Breast epithelium (tissue), 3 donors: ENCODE measurements around the gene DYDC2.

Source experiments
- POLR2A ChIP-seq: fragments of 450-650 bp; IDR thresholded peaks from one replicate; pipeline ENCODE4 v1.6.1; 2016; ENCODE audit warnings: antibody characterized with exemption, mild to moderate bottlenecking, moderate library complexity
- TF ChIP-seq, protein P1 (sequence below), 3 donors: fragments of 450-650 bp; IDR thresholded peaks; one replicate each; pipeline ENCODE4 v1.5.1; 2016 to 2017; ENCODE audit warnings: antibody characterized with exemption in 3 of 3, mild to moderate bottlenecking in 3 of 3, moderate library complexity in 3 of 3

DNA sequence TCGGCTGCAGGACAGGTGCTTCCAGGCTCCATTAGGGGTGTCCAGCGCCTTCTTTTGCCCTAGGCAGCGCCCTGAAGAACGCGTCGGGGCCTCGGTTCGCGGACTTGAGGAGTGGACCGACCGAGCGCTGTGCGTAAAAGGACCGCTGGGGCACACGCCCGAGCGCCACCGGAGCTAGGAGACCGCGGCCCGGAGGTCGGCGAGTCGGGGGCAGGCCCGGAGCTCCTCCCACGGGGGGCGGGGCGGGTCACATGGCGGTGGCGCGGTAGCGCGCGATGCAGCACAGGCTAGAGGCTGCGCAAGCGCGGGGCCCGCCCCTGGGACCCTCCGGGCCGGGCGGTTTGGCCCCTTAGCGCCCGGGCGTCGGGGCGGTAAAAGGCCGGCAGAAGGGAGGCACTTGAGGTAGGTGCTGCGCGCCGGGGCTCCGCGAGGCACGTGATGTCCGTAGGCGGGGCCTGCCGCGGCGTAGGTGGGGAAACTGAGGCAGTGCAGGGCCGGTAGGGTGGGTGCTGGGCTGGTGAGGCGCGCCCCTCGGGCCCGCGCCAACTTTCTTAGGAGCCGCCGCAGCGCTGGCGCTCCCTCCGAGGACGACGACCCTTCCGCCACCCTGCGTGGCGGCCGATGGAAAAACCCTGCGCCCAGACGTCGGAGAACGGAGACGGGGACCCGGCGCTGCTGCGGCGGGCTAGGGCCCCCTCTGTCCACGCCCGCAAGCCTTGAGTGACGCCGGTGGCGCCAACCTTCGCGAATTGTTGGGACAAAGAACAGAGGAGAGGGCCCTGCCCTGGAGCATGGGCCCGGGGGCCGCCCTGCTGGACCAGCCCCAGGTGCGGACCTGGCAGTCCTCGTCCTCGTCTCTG, 51.9 kb downstream of the DYDC2 start, which contains the start of gene PRXL2A:
- TF ChIP-seq, protein P1, sequence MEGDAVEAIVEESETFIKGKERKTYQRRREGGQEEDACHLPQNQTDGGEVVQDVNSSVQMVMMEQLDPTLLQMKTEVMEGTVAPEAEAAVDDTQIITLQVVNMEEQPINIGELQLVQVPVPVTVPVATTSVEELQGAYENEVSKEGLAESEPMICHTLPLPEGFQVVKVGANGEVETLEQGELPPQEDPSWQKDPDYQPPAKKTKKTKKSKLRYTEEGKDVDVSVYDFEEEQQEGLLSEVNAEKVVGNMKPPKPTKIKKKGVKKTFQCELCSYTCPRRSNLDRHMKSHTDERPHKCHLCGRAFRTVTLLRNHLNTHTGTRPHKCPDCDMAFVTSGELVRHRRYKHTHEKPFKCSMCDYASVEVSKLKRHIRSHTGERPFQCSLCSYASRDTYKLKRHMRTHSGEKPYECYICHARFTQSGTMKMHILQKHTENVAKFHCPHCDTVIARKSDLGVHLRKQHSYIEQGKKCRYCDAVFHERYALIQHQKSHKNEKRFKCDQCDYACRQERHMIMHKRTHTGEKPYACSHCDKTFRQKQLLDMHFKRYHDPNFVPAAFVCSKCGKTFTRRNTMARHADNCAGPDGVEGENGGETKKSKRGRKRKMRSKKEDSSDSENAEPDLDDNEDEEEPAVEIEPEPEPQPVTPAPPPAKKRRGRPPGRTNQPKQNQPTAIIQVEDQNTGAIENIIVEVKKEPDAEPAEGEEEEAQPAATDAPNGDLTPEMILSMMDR (IDR thresholded peaks at IDR 0.05): no peak
- no peak for TF ChIP-seq POLR2A
